C4-2B (cell line): ENCODE results near the gene MYRFL.

Source experiments
- CTCF ChIP-seq: fragments of 450-650 bp; conservative IDR thresholded peaks from 2 replicates; pipeline ENCODE4 v1.5.1; 2017; ENCODE audit warnings: mild to moderate bottlenecking
- ZFX ChIP-seq: fragments of 450-650 bp; IDR thresholded peaks from 2 replicates; pipeline ENCODE4 v1.6.1; 2017

GRCh38 chr12:69915964-69916363, 90.9 kb downstream of the MYRFL start:
- TF ChIP-seq CTCF (no peak), ZFX (no peak)
